Left lung (tissue), 10 donors: ENCODE measurements around the gene SLC6A12. TPM values are rescaled to one million over a fixed set of nuclear protein-coding genes. Genes with fewer than 3 reads are reported as not detected.

ENCODE experiments used
- ATAC-seq: fragments of 200-7000 bp; cut with Tn5 transposase; one replicate; pipeline ENCODE4 v1.9.1; 2020; ENCODE audit warnings: moderate library complexity
- DNase-seq, 4 donors: peaks; one replicate each; pipeline ENCODE4 v3.0.0-alpha.2; 2013 to 2020
- H3K27ac ChIP-seq, 2 donors: fragments of 200-600 bp; sonication (generic) in 1 of 2; one replicate each; pipeline versions ENCODE4 v1.5.0 to v1.8.0; 2020 to 2021
- H3K27me3 ChIP-seq, 2 donors: fragments of 200-600 bp; sonication (generic) in 1 of 2; one replicate each; pipeline versions ENCODE4 v1.5.0 to v1.8.0; 2020 to 2021
- H3K36me3 ChIP-seq, 2 donors: fragments of 200-600 bp; sonication (generic) in 1 of 2; one replicate each; pipeline versions ENCODE4 v1.5.0 to v1.8.0; 2020 to 2021
- H3K4me1 ChIP-seq, 2 donors: fragments of 200-600 bp; one replicate each; pipeline ENCODE4 v1.8.0; 2021
- H3K4me3 ChIP-seq, 2 donors: fragments of 200-600 bp; sonication (generic) in 1 of 2; one replicate each; pipeline versions ENCODE4 v1.5.0 to v1.8.0; 2020 to 2021; ENCODE audit warnings: mild to moderate bottlenecking in 1 of 2
- H3K9me3 ChIP-seq, 2 donors: fragments of 200-600 bp; sonication (generic) in 1 of 2; one replicate each; pipeline versions ENCODE4 v1.5.0 to v1.8.0; 2020 to 2021
- intact Hi-C, 2 donors: fragments of 100-400 bp; cut with DNase I; formaldehyde crosslinking; loops; one replicate each; pipeline versions ENCODE4 v1.11.2 to v1.14.2; 2022
- polyA plus RNA-seq, 6 donors: library from polyadenylated mRNA; unstranded; fragments of 120-200 nt; gene quantifications; one replicate each; pipeline ENCODE4 v1.2.1, GENCODE V29; 2013; ENCODE audit not compliant: insufficient read length in 6 of 6
- total RNA-seq, 2 donors: library from RNA; stranded (reverse); fragmentation: NEBNext Ultra II Directional; extraction: Animal tissue kit (Norgen Biotek cat#: 25700); gene quantifications; one replicate each; pipeline ENCODE4 v1.2.1, GENCODE V29; 2021
- TF ChIP-seq, protein P1 (sequence below), 2 donors: fragments of 200-600 bp; sonication (generic) in 1 of 2; IDR thresholded peaks; one replicate each; pipeline versions ENCODE4 v1.5.0 to v1.8.0; 2021; ENCODE audit warnings: antibody characterized with exemption in 2 of 2
- donor health status: DM: no; HTN: yes; CAD: no.
- donor health status: DM: no; HTN: no; CAD: no.

The SLC6A12 gene
- total and polyA plus RNA-seq, 8 donors = 0.52 to 4.7 (median 0.92) TPM

DNA sequence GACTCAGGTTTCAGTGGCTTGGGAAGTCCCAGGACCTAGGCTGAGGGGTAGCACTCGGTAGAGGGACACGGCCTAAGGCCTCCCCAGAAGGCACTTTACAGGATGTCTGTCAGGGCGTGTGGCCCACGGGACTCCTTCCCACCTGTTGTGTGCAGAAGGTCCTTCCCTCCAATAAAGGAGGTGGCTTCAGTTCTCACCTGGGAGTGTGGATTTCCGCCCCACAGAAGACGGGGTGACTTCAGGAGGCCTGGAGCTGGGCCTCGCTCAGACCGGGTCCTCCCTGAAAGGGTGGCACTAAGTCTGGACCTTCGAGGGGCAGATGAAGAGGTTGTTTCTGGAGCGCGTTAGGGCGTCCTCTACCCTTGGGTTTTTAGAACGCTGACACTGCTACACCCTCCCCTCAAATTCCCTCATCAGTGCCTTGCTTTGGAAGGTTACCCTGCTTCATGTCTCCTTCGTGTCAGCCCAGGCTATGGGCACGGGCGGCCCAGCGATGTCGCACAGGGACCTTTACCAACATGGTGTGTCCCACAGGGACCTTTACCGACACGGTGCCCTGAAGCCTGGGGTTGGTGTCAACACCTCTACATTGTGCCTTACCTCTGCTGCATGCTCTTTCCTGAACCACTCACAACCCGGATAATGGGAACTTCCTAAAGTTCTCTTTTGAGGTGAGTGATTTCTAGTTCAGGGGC is 7.1 kb downstream of the SLC6A12 start:
- Histone ChIP-seq H3K4me3 (no peak overlapping the region), H3K4me1 (peaks cover 0 to 11% of the 10 kb centered on the region in 2 donors), H3K36me3 (no peaks in the 10 kb centered on the region), H3K27ac (no peak overlapping the region), H3K27me3 (peaks cover 4 to 58% of the 10 kb centered on the region in 2 donors), H3K9me3 (no peaks in the 10 kb centered on the region)
- no peak for ATAC-seq
- TF ChIP-seq, protein P1, sequence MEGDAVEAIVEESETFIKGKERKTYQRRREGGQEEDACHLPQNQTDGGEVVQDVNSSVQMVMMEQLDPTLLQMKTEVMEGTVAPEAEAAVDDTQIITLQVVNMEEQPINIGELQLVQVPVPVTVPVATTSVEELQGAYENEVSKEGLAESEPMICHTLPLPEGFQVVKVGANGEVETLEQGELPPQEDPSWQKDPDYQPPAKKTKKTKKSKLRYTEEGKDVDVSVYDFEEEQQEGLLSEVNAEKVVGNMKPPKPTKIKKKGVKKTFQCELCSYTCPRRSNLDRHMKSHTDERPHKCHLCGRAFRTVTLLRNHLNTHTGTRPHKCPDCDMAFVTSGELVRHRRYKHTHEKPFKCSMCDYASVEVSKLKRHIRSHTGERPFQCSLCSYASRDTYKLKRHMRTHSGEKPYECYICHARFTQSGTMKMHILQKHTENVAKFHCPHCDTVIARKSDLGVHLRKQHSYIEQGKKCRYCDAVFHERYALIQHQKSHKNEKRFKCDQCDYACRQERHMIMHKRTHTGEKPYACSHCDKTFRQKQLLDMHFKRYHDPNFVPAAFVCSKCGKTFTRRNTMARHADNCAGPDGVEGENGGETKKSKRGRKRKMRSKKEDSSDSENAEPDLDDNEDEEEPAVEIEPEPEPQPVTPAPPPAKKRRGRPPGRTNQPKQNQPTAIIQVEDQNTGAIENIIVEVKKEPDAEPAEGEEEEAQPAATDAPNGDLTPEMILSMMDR (IDR thresholded peaks at IDR 0.05) = no peak
- peak in 1 of 4 donors; percentile 70 for DNase-seq
- intact Hi-C loops = no loop called here

DNA sequence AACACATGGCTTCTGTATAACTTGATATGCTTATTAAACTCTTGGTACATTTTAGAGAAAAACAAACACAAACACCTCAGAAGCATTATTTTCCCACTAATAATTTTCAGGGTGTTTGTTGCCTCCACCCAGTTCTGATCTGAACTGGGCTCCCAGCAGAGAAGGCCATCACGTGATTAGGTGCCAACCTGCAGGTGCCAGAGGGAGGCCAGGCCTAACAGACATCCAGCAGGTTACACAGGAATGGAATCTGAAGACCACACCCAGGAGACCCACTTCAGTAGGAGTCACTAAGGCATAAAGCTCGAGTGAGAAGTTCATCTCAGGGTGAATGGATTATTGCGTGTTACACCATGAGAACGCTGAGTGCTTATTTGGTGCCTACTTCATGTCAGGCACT is 8.9 kb downstream of the SLC6A12 start:
- no peak overlapping the region for H3K27ac ChIP-seq
- TF ChIP-seq, protein P1 (IDR thresholded peaks at IDR 0.05) = no peak
- DNase-seq = peak in 1 of 4 donors; percentile 15
- ATAC-seq = peak; percentile 57
- H3K27me3 ChIP-seq = peaks cover 4 to 70% of the 10 kb centered on the region in 2 donors
- no peaks in the 10 kb centered on the region for H3K9me3 ChIP-seq
- no peak overlapping the region for H3K4me3 ChIP-seq
- no peaks in the 10 kb centered on the region for H3K36me3 ChIP-seq
- H3K4me1 ChIP-seq = peaks cover 0 to 11% of the 10 kb centered on the region in 2 donors
- intact Hi-C loops = no loop called here

DNA sequence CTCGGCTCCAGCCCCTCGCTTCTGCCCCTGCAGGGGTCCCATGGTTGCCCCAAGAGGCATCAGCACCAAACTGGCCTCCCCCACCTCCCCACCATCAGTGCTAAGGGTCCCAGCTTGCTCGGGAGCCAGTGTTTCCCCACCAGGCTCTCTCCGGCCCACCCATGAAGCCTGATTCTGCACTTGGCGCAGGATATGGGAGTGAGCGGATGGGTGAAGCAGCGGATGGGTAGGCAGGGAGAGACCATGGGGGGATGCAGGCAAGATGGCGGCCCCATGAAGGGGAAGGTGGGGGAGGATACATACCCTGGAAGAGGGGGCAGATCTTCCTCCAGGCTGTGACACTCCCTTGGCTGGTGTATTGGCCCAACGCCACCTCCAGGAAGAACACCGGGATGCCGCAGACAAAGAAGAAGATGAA is 9.7 kb downstream of the SLC6A12 start:
- peak in 1 of 4 donors; percentile 35 for DNase-seq
- H3K4me1 ChIP-seq = peaks cover 0 to 11% of the 10 kb centered on the region in 2 donors
- no peaks in the 10 kb centered on the region for H3K36me3 ChIP-seq
- intact Hi-C loops = no loop called here
- H3K4me3 ChIP-seq = no peak overlapping the region
- ATAC-seq = no peak
- H3K27me3 ChIP-seq = peaks cover 4 to 64% of the 10 kb centered on the region in 2 donors
- no peak overlapping the region for H3K27ac ChIP-seq
- H3K9me3 ChIP-seq = no peaks in the 10 kb centered on the region
- TF ChIP-seq, protein P1 (IDR thresholded peaks at IDR 0.05) = no peak

DNA sequence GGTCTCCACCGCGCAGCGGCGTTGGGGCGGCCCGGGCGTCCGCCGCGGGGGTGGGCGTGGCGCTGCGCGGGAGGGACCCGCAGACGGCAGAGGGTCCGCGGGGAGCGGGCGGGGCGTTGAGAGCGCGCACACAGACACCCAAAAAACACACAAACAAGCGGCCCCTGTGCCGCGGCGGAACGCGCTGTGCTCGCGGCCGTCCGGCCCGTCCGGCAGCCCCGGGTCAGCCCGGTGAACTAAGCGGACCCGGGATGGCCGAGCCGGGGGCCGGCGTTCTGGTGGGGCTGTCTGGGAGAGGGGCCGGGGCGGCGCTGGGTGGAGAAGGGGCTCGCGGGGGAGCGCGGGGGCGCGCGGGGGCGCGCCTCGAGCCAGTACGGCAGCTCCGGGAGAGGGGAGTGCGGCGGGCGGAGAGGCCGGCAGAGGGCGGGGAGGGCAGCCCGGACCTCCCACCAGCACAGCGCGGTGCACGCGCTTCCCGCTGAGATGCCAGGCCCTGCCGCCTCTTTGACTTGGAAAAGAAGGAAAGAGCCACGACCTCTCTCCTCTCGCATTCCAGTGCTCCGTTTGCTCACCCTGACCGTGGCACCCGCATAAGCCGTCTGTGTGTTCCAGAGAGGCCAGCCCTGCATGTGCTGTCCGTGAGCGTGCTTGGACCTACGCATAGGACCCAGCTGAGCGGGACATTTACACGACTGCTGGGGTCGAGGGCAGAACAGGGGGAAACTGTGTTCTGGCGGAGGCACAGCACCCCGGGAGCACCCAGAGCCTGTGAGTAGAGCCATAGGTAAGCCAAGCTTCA is 10.3 kb downstream of the SLC6A12 start:
- Histone ChIP-seq H3K27ac (no peak overlapping the region), H3K4me3 (peak overlapping the region; percentile 13 to 24), H3K9me3 (no peaks in the 10 kb centered on the region), H3K36me3 (no peaks in the 10 kb centered on the region), H3K4me1 (peaks cover 0 to 11% of the 10 kb centered on the region in 2 donors), H3K27me3 (peaks cover 4 to 66% of the 10 kb centered on the region in 2 donors)
- intact Hi-C loops = no loop called here
- peak in 2 of 4 donors; percentile 57 to 81 for DNase-seq
- TF ChIP-seq, protein P1 (IDR thresholded peaks at IDR 0.05) = no peak
- peak; percentile 56 for ATAC-seq

DNA sequence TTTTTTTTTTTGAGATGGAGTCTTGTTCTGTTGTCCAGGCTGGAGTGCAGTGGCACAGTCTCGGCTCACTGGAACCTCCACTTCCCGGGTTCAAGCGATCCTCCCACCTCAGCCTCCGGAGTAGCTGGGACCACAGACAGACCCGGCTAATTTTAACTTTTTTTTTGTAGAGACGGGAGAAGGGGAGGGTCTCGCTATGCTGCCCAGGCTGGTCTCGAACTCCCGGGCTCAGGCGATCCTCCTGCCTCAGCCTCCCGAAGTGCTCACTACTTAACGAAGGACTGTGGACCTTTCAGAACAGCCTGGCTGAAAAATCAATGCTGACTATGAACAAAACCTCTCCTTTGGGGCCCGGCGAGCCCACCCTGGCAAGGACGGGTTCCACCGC is 10.9 kb downstream of the SLC6A12 start:
- ATAC-seq (no peak), DNase-seq (no peak)
- H3K9me3 ChIP-seq = no peaks in the 10 kb centered on the region
- TF ChIP-seq, protein P1 (IDR thresholded peaks at IDR 0.05) = no peak
- peaks cover 0 to 11% of the 10 kb centered on the region in 2 donors for H3K4me1 ChIP-seq
- no peaks in the 10 kb centered on the region for H3K36me3 ChIP-seq
- intact Hi-C loops = no loop called here
- no peak overlapping the region for H3K27ac ChIP-seq
- H3K4me3 ChIP-seq = peak overlapping the region; percentile 13 to 24
- H3K27me3 ChIP-seq = peaks cover 4 to 69% of the 10 kb centered on the region in 2 donors
